ENCODE measurements around the gene TRIM7. TPM values are rescaled to one million over a fixed set of nuclear protein-coding genes. Genes with fewer than 3 reads are reported as not detected.

Gene TRIM7
- total and polyA plus RNA-seq, 9 of the 15 experiments (the other 6 are each of a cell fraction or from before 2014, with no cell fraction given) = 2.6 to 14.9 (median 8.9) TPM

GRCh38 chr5:181204113-181204825 lies 727 bp downstream of the TRIM7 start (continued):
- peak in 1 of 2 experiments; percentile 59; a peak in 1 of 4 replicates for TF ChIP-seq RCOR1 (IDR thresholded peaks at IDR 0.05; ENCODE audit: borderline replicate concordance in 1 of 2, low read depth in 2 of 2, low read length in 2 of 2)
- TF ChIP-seq SLC30A9 (CRISPR knock-in tag; IDR thresholded peaks at IDR 0.05) = no peak
- 0 out of 2 replicates have a peak, but pooled peaks have one; percentile 58 for TF ChIP-seq ARID4B (CRISPR knock-in tag; IDR thresholded peaks at IDR 0.05)
- no peak for TF ChIP-seq SREBF2 (CRISPR knock-in tag; IDR thresholded peaks at IDR 0.05)
- TF ChIP-seq PREB (CRISPR knock-in tag; IDR thresholded peaks at IDR 0.05) = no peak
- no peak for TF ChIP-seq MITF (IDR thresholded peaks at IDR 0.05)
- no peak for TF ChIP-seq CBFB (CRISPR knock-in tag; IDR thresholded peaks at IDR 0.05)
- TF ChIP-seq ARID3B (CRISPR knock-in tag; IDR thresholded peaks at IDR 0.05; ENCODE audit: borderline replicate concordance) = no peak
- TF ChIP-seq BRF2 (IDR thresholded peaks at IDR 0.05; ENCODE audit: borderline replicate concordance, insufficient read depth, insufficient read length) = no peak
- no peak for TF ChIP-seq CUX1 (CRISPR knock-in tag; IDR thresholded peaks at IDR 0.05)
- TF ChIP-seq ZNF24 (IDR thresholded peaks at IDR 0.05) = no peak
